Sigmoid colon (tissue), 4 donors: ENCODE data around the gene GRK1.

Source experiments
- EP300 ChIP-seq, 4 donors: sonication (generic); formaldehyde crosslinking; IDR thresholded peaks; one replicate each; pipeline ENCODE4 v1.6.1; 2017; ENCODE audit warnings: antibody characterized with exemption in 4 of 4
- POLR2A ChIP-seq, 2 donors: fragments of 450-650 bp; IDR thresholded peaks; one replicate each; pipeline ENCODE4 v1.6.1; 2016; ENCODE audit warnings: antibody characterized with exemption in 2 of 2, mild to moderate bottlenecking in 2 of 2, moderate library complexity in 2 of 2
- POLR2AphosphoS5 ChIP-seq, 4 donors: sonication (generic); formaldehyde crosslinking; IDR thresholded peaks; one replicate each; pipeline ENCODE4 v1.6.1; 2017; ENCODE audit warnings: antibody characterized with exemption in 4 of 4
- TF ChIP-seq, protein P1 (sequence below), 4 experiments: fragments of 450-650 bp in 3 of 4; fragments of 200-600 bp in 1 of 4; IDR thresholded peaks; one replicate each; pipeline ENCODE4 v1.5.1; 2016 to 2019; ENCODE audit warnings: antibody characterized with exemption in 4 of 4, mild to moderate bottlenecking in 3 of 4, moderate library complexity in 2 of 4

GRCh38 chr13:113646376-113646775 lies 20.6 kb upstream of the GRK1 start:
- TF ChIP-seq, protein P1, sequence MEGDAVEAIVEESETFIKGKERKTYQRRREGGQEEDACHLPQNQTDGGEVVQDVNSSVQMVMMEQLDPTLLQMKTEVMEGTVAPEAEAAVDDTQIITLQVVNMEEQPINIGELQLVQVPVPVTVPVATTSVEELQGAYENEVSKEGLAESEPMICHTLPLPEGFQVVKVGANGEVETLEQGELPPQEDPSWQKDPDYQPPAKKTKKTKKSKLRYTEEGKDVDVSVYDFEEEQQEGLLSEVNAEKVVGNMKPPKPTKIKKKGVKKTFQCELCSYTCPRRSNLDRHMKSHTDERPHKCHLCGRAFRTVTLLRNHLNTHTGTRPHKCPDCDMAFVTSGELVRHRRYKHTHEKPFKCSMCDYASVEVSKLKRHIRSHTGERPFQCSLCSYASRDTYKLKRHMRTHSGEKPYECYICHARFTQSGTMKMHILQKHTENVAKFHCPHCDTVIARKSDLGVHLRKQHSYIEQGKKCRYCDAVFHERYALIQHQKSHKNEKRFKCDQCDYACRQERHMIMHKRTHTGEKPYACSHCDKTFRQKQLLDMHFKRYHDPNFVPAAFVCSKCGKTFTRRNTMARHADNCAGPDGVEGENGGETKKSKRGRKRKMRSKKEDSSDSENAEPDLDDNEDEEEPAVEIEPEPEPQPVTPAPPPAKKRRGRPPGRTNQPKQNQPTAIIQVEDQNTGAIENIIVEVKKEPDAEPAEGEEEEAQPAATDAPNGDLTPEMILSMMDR (IDR thresholded peaks at IDR 0.05) = no peak
- TF ChIP-seq POLR2A (IDR thresholded peaks at IDR 0.05) = no peak
- TF ChIP-seq POLR2AphosphoS5 (IDR thresholded peaks at IDR 0.05) = peak in 2 of 4 donors; percentile 12 to 19
- TF ChIP-seq EP300 (IDR thresholded peaks at IDR 0.05) = no peak
